MM.1S (cell line): Measurements from ENCODE around the gene FOS.

Source experiments
- EZH2 ChIP-seq: fragments of 300-600 bp; sonication (generic); optimal IDR thresholded peaks from 2 replicates; pipeline ENCODE3; 2017; ENCODE audit warnings: low read depth, mild to moderate bottlenecking, antibody characterized with exemption, low read length, mixed read lengths
- EZH2phosphoT487 ChIP-seq: fragments of 300-600 bp; sonication (generic); IDR thresholded peaks from 2 replicates; pipeline ENCODE4 v1.6.1; 2018; ENCODE audit warnings: antibody characterized with exemption, low read length
- TF ChIP-seq, protein P1 (sequence below): fragments of 300-600 bp; sonication (generic); IDR thresholded peaks from 2 replicates; pipeline ENCODE4 v1.5.1; 2016; ENCODE audit warnings: antibody characterized with exemption, low read length, mixed read lengths

DNA sequence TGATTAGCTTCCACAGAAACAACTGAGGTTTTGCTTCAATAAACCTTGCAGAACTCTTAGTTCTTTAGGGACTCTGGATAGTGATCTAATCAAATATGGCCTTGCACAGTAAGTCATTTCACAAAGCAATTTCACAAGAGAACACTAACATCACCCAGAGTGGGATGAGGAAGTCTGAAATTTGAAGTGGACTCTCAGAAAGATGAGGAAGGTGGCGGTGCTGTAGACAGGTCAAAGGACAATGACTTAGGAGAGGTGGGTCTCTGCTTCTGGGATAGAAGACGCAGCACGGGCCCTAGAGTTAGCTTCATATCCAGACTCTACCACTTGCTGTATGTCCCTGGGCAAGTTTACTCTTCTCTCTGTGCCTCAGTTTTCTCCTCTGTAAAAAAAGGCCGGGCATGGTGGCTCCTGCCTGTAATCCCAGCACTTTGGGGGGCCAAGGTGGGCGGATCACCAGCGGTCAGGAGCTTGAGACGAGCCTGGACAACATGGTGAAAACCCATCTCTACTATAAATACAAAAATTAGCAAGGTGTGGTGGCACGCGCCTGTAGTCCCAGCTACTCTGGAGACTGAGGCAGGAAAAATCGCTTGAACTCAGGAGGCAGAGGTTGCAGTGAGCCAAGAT is 18.9 kb downstream of the FOS start:
- TF ChIP-seq, protein P1, sequence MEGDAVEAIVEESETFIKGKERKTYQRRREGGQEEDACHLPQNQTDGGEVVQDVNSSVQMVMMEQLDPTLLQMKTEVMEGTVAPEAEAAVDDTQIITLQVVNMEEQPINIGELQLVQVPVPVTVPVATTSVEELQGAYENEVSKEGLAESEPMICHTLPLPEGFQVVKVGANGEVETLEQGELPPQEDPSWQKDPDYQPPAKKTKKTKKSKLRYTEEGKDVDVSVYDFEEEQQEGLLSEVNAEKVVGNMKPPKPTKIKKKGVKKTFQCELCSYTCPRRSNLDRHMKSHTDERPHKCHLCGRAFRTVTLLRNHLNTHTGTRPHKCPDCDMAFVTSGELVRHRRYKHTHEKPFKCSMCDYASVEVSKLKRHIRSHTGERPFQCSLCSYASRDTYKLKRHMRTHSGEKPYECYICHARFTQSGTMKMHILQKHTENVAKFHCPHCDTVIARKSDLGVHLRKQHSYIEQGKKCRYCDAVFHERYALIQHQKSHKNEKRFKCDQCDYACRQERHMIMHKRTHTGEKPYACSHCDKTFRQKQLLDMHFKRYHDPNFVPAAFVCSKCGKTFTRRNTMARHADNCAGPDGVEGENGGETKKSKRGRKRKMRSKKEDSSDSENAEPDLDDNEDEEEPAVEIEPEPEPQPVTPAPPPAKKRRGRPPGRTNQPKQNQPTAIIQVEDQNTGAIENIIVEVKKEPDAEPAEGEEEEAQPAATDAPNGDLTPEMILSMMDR = no peak
- TF ChIP-seq EZH2 (no peak), EZH2phosphoT487 (no peak)
